Lung (tissue), 12 donors: ENCODE measurements around the gene BPIFB1. TPM values are rescaled to one million over a fixed set of nuclear protein-coding genes. Genes with fewer than 3 reads are reported as not detected.

Source experiments
- ATAC-seq: fragments of 200-7000 bp; cut with Tn5 transposase; one replicate; pipeline ENCODE4 v1.9.1; 2020; ENCODE audit warnings: moderate number of reproducible peaks; ENCODE audit not compliant: insufficient read depth, low FRiP score
- DNase-seq, 3 donors: peaks; one replicate each; pipeline ENCODE4 v3.0.0-alpha.2; 2013 to 2017
- H3K27ac ChIP-seq, 2 donors: one replicate each; pipeline ENCODE4 v1.5.1; 2013; ENCODE audit warnings: mild to moderate bottlenecking in 2 of 2, moderate library complexity in 2 of 2, control low read depth in 1 of 2, inconsistent platforms in 1 of 2, low read depth in 1 of 2, low read length in 1 of 2
- H3K27me3 ChIP-seq, 3 donors: one replicate each; pipeline ENCODE4 v1.5.1; 2013; ENCODE audit warnings: low read length in 2 of 3; ENCODE audit not compliant: control insufficient read depth in 3 of 3, insufficient read depth in 3 of 3
- H3K36me3 ChIP-seq, 4 donors: one replicate each; pipeline ENCODE4 v1.5.1; 2013; ENCODE audit warnings: low read length in 4 of 4, mild to moderate bottlenecking in 1 of 4, moderate library complexity in 1 of 4; ENCODE audit not compliant: control insufficient read depth in 4 of 4, insufficient read depth in 4 of 4
- H3K4me1 ChIP-seq, 5 donors: one replicate each; pipeline ENCODE4 v1.5.1; 2013; ENCODE audit warnings: low read length in 5 of 5, mild to moderate bottlenecking in 2 of 5, moderate library complexity in 1 of 5; ENCODE audit not compliant: control insufficient read depth in 5 of 5, insufficient read depth in 5 of 5
- H3K4me3 ChIP-seq: one replicate; pipeline ENCODE4 v1.5.1; 2013; ENCODE audit warnings: mild to moderate bottlenecking, control low read depth, moderate library complexity
- H3K9ac ChIP-seq, 2 donors: one replicate each; pipeline ENCODE4 v1.5.1; 2013; ENCODE audit warnings: low read length in 2 of 2, control low read depth in 1 of 2; ENCODE audit not compliant: insufficient read depth in 1 of 2
- H3K9me3 ChIP-seq, 4 donors: one replicate each; pipeline ENCODE4 v1.5.1; 2013; ENCODE audit warnings: low read length in 3 of 4, mild to moderate bottlenecking in 1 of 4, moderate library complexity in 1 of 4; ENCODE audit not compliant: control insufficient read depth in 4 of 4, insufficient read depth in 3 of 4
- CTCF ChIP-seq: IDR thresholded peaks from 2 replicates; pipeline ENCODE4 v1.5.1; 2012; ENCODE audit warnings: mild to moderate bottlenecking; ENCODE audit errors: control extremely low read depth, extremely low read depth
- WGBS, 2 donors: extraction: QIAGEN DNeasy Blood & Tissue Kit; methylation state at CpG; one replicate each; pipeline ENCODE4 v1.1.7; 2013; 5-methylcytosine and 5-hydroxymethylcytosine counted together
- polyA plus RNA-seq, 2 donors: library from polyadenylated mRNA; stranded (reverse); fragments of 200-250 nt; gene quantifications; one replicate each; pipeline ENCODE4 v1.2.1, GENCODE V29; 2013
- total RNA-seq, 2 donors: library from RNA; depleted of rRNA in 1 of 2; stranded (reverse); fragments of >200 nt in 1 of 2; gene quantifications; one replicate each; pipeline ENCODE4 v1.2.1, GENCODE V29; 2014 to 2021
- donor health status: control.
- donor health status: control.
- donor health status: Bipolar disorder and iron deficiency.
- donor health status: healthy.
- donor health status: DM: yes; HTN: yes; CAD: no.

Gene BPIFB1
- total and polyA plus RNA-seq, 4 donors = 61.9 to 445 (median 292) TPM

- DNase-seq (no peak), ATAC-seq (no peak)
- Histone ChIP-seq H3K36me3 (no peaks in the 10 kb centered on the region), H3K4me3 (no peak overlapping the region), H3K27ac (no peak overlapping the region), H3K4me1 (no peaks in the 10 kb centered on the region), H3K27me3 (no peaks in the 10 kb centered on the region), H3K9me3 (peaks cover 0 to 6% (median 0%) of the 10 kb centered on the region in 4 donors), H3K9ac (no peak overlapping the region)
- WGBS, 2 donors = 76 to 81% methylated on average over 3 of the region's 3 CpGs
- no peak for TF ChIP-seq CTCF
Measured at GRCh38 chr20:33246077-33246476, 36.9 kb upstream of the BPIFB1 start.

GRCh38 chr20:33249456-33249855 lies 33.6 kb upstream of the BPIFB1 start:
- H3K9me3 ChIP-seq = peaks cover 0 to 4% (median 0%) of the 10 kb centered on the region in 4 donors
- WGBS, 2 donors = 91 to 93% methylated on average over 1 of the region's 1 CpG
- H3K36me3 ChIP-seq = no peaks in the 10 kb centered on the region
- H3K27ac ChIP-seq = no peak overlapping the region
- DNase-seq = no peak
- ATAC-seq = no peak
- H3K27me3 ChIP-seq = no peaks in the 10 kb centered on the region
- no peaks in the 10 kb centered on the region for H3K4me1 ChIP-seq
- no peak overlapping the region for H3K9ac ChIP-seq
- H3K4me3 ChIP-seq = no peak overlapping the region
- no peak for TF ChIP-seq CTCF

GRCh38 chr20:33250666-33251065 lies 32.3 kb upstream of the BPIFB1 start:
- Histone ChIP-seq H3K36me3 (no peaks in the 10 kb centered on the region), H3K4me1 (no peaks in the 10 kb centered on the region), H3K4me3 (no peak overlapping the region), H3K27ac (no peak overlapping the region), H3K9ac (no peak overlapping the region), H3K9me3 (peaks cover 0 to 7% (median 3%) of the 10 kb centered on the region in 4 donors), H3K27me3 (no peaks in the 10 kb centered on the region)
- no peak for DNase-seq
- TF ChIP-seq CTCF = no peak
- WGBS, 2 donors = 52 to 68% methylated on average over 2 of the region's 2 CpGs
- no peak for ATAC-seq

- Histone ChIP-seq H3K9me3 (peaks cover 0 to 7% (median 3%) of the 10 kb centered on the region in 4 donors), H3K27me3 (no peaks in the 10 kb centered on the region), H3K4me3 (no peak overlapping the region), H3K9ac (no peak overlapping the region), H3K4me1 (no peaks in the 10 kb centered on the region), H3K36me3 (no peaks in the 10 kb centered on the region), H3K27ac (no peak overlapping the region)
- no peak for DNase-seq
- no peak for TF ChIP-seq CTCF
- 67 to 82% methylated on average over 3 of the region's 3 CpGs for WGBS, 2 donors
- ATAC-seq = no peak
Measured at GRCh38 chr20:33251496-33251895, 31.5 kb upstream of the BPIFB1 start.
